Eye (tissue), 1 donor: ENCODE results near the gene ANGPTL2.
"Not testable (repeated sequence)": the region's sequence is repeated elsewhere in the genome, so short reads cannot be mapped to it uniquely, and the experiment has no call there.

ENCODE experiments used
- DNase-seq: peaks from one replicate; pipeline ENCODE4 v3.0.0-alpha.2; 2015

Gene ANGPTL2

GRCh38 chr9:127154390-127155191 lies 32.2 kb upstream of the ANGPTL2 start:
- DNase-seq = peak; percentile 66

- no peak for DNase-seq
These were observed 31.6 kb upstream of the ANGPTL2 start for GRCh38 chr9:127154003-127154389.

GRCh38 chr9:127153501-127153900 lies 31.1 kb upstream of the ANGPTL2 start:
- no peak for DNase-seq

- no peak for DNase-seq
These were observed 27.3 kb upstream of the ANGPTL2 start for GRCh38 chr9:127149463-127150390.

- DNase-seq = no peak
These were observed 26.6 kb upstream of the ANGPTL2 start for GRCh38 chr9:127149010-127149409.

- no peak for DNase-seq
These were observed 25.6 kb upstream of the ANGPTL2 start for GRCh38 chr9:127148014-127148413.

- no peak for DNase-seq
These were observed 24.8 kb upstream of the ANGPTL2 start for GRCh38 chr9:127147251-127147650.

GRCh38 chr9:127146841-127147240 lies 24.4 kb upstream of the ANGPTL2 start:
- not testable (repeated sequence) for DNase-seq

GRCh38 chr9:127144670-127145445 lies 22.4 kb upstream of the ANGPTL2 start:
- no peak for DNase-seq

GRCh38 chr9:127143920-127144465 lies 21.6 kb upstream of the ANGPTL2 start:
- no peak for DNase-seq

- no peak for DNase-seq
These were observed 20.6 kb upstream of the ANGPTL2 start for GRCh38 chr9:127142931-127143464.

GRCh38 chr9:127142291-127142690 lies 19.9 kb upstream of the ANGPTL2 start:
- DNase-seq = no peak

- DNase-seq = no peak
These were observed 18.6 kb upstream of the ANGPTL2 start for GRCh38 chr9:127140842-127141675.

GRCh38 chr9:127140181-127140580 lies 17.7 kb upstream of the ANGPTL2 start:
- no peak for DNase-seq

- no peak for DNase-seq
These were observed 17.3 kb upstream of the ANGPTL2 start for GRCh38 chr9:127139775-127140174.

GRCh38 chr9:127139071-127139731 lies 16.8 kb upstream of the ANGPTL2 start:
- DNase-seq = no peak

GRCh38 chr9:127138444-127138843 lies 16.0 kb upstream of the ANGPTL2 start:
- no peak for DNase-seq

GRCh38 chr9:127137640-127138360 lies 15.4 kb upstream of the ANGPTL2 start:
- no peak for DNase-seq

- no peak for DNase-seq
These were observed 14.6 kb upstream of the ANGPTL2 start for GRCh38 chr9:127136880-127137639.
